ENCODE data around the gene DYSF.
A peak's percentile ranks its signal among the peaks of the same experiment; 100 is the strongest.

The DYSF gene

DNA sequence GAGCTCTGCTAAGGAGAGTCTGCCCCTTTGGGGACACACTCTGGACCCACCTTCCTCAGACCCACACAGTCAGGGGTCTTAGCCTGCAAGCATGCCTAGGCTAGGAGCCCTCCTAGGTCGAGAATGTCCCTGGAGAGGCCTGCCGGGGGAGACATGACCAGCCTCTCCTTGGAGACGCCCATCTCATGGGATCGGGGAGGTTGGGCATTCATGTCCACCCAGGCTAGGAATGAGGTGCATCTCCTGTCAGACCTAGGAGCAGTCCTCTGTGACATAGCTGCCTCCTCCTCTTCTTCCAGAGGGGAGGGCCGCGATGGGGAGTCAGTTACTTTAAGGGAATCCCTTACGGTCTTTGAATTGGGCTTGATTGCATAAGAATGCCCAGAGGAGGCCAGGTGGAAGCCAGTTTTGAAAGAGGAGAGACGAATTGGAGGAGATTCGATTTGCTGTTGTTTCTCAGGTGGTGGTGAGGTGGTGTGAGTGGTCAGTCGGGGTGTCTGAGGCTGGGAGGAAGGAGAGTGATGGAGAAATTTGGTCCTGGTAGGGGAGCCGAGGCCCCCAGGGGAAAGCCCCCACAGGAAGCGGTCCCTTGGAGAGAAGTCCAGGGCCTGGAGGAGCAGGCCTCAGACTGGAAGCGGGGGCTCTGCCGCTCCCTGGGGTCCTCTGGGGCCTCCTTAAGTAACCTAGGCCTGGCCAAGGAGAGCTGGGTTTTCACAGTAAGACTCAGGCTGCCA, 241.3 kb downstream of the DYSF start:
- Histone ChIP-seq H3K79me1 (ENCODE audit: low read depth, low read length) (no peaks in the 10 kb centered on the region), H3K18ac (ENCODE audit: low read length) (peak overlapping the region; percentile 11), H3K4me2 (ENCODE audit: insufficient read depth, low read length, poor library complexity, severe bottlenecking) (no peak overlapping the region), H3K27me3 (ENCODE audit: control insufficient read depth in 3 of 3, insufficient read depth in 3 of 3, low read depth in 1 of 3, low read length in 3 of 3) (peaks cover 0 to 3% (median 0%) of the 10 kb centered on the region in 3 experiments), H3K23ac (ENCODE audit: low read depth, low read length, poor library complexity) (peak overlapping the region; percentile 14), H3K27ac (replicated peaks; ENCODE audit: low read length) (no peak overlapping the region), H3K14ac (ENCODE audit: low read length) (no peak overlapping the region), H4K91ac (ENCODE audit: low read depth, low read length, poor library complexity) (no peak overlapping the region), H3K9me3 (replicated peaks in 1 of 2; ENCODE audit: control insufficient read depth in 2 of 2, insufficient read depth in 1 of 2, low read depth in 1 of 2, low read length in 2 of 2) (peaks cover 0 to 3% of the 10 kb centered on the region in 2 donors), H3K4ac (ENCODE audit: low read length) (no peak overlapping the region), H3K4me3 (ENCODE audit: low read length in 2 of 2) (no peak overlapping the region), H3K9ac (ENCODE audit: low read depth, low read length, poor library complexity) (no peak overlapping the region), H2AFZ (ENCODE audit: low read length) (no peak overlapping the region), H2AK5ac (ENCODE audit: low read depth, low read length) (peak overlapping the region; percentile 81), H3K4me1 (ENCODE audit: control insufficient read depth in 2 of 2, insufficient read depth in 1 of 2, low read depth in 1 of 2, low read length in 2 of 2) (peaks cover 0 to 16% of the 10 kb centered on the region in 2 donors), H2BK120ac (ENCODE audit: low read depth, low read length) (no peak overlapping the region), H3K36me3 (replicated peaks in 1 of 2; ENCODE audit: control insufficient read depth in 2 of 2, insufficient read depth in 2 of 2, low read length in 2 of 2) (no peaks in the 10 kb centered on the region), H2BK12ac (ENCODE audit: low read length) (no peak overlapping the region), H4K8ac (ENCODE audit: low read depth, low read length) (no peak overlapping the region), H2BK15ac (ENCODE audit: low read length) (peak overlapping the region; percentile 10), H2BK5ac (ENCODE audit: low read length) (peak overlapping the region; percentile 10)
- DNase-seq (ENCODE audit: low spot score): no peak
- WGBS, 2 donors (ENCODE audit: extremely low coverage in 2 of 2, insufficient read length in 2 of 2, insufficient replicate concordance in 1 of 2): no CpG with 5 or more reads among the region's 14 CpGs

DNA sequence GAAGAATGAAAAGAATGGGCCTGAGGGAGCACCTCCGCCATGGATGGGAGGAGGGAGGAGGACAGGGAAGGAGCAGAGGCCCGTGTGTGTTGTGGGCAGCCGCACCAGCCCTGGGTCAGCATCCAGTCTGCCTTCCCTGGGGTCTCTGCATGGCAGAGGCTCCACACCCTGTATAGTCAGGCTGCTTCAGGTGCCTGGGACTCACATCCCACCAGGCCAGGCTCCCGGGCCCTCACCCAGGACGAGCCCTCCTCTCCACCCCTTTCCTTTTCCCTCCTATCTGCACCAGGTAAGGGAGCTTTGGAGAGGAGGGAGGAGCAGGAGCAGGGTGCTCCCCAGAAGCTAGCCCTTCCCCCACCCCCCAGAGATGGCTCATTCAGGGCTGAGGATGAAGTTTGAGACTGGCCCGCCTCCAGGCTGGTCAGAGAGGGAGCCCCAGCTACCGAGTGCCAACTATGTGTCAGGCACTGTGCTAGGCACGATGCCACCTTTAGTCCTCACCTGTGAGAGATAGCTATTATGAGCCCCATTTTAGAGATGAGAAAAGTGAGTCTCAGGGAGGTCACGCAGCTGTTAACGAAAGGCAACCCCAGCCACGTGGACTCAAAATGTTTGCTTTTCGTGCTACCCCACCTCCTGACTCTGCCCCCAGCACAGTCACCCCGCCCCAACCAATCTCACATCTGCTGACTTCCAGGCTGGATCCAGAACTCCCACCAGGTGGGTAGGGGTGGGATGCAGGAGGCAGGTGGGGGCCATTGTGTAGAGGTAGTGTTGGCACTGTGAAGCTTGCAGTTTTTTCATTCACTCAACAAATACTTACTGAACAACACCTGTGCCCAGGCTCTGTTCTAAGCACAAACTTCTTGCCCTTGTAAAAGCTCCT, 242.1 kb downstream of the DYSF start:
- Histone ChIP-seq H3K4me3 (ENCODE audit: low read length in 2 of 2) (no peak overlapping the region), H4K8ac (ENCODE audit: low read depth, low read length) (no peak overlapping the region), H2BK15ac (ENCODE audit: low read length) (peak overlapping the region; percentile 10), H3K14ac (ENCODE audit: low read length) (no peak overlapping the region), H3K79me1 (ENCODE audit: low read depth, low read length) (no peaks in the 10 kb centered on the region), H3K27me3 (ENCODE audit: control insufficient read depth in 3 of 3, insufficient read depth in 3 of 3, low read depth in 1 of 3, low read length in 3 of 3) (peaks cover 0 to 3% (median 0%) of the 10 kb centered on the region in 3 experiments), H3K27ac (replicated peaks; ENCODE audit: low read length) (no peak overlapping the region), H3K4me1 (ENCODE audit: control insufficient read depth in 2 of 2, insufficient read depth in 1 of 2, low read depth in 1 of 2, low read length in 2 of 2) (peaks cover 2 to 21% of the 10 kb centered on the region in 2 donors), H2AK5ac (ENCODE audit: low read depth, low read length) (peak overlapping the region; percentile 81), H3K4me2 (ENCODE audit: insufficient read depth, low read length, poor library complexity, severe bottlenecking) (no peak overlapping the region), H2BK12ac (ENCODE audit: low read length) (no peak overlapping the region), H4K91ac (ENCODE audit: low read depth, low read length, poor library complexity) (no peak overlapping the region), H2AFZ (ENCODE audit: low read length) (no peak overlapping the region), H3K23ac (ENCODE audit: low read depth, low read length, poor library complexity) (no peak overlapping the region), H2BK120ac (ENCODE audit: low read depth, low read length) (no peak overlapping the region), H3K4ac (ENCODE audit: low read length) (no peak overlapping the region), H3K36me3 (replicated peaks in 1 of 2; ENCODE audit: control insufficient read depth in 2 of 2, insufficient read depth in 2 of 2, low read length in 2 of 2) (no peaks in the 10 kb centered on the region), H3K9ac (ENCODE audit: low read depth, low read length, poor library complexity) (no peak overlapping the region), H2BK5ac (ENCODE audit: low read length) (no peak overlapping the region), H3K9me3 (replicated peaks in 1 of 2; ENCODE audit: control insufficient read depth in 2 of 2, insufficient read depth in 1 of 2, low read depth in 1 of 2, low read length in 2 of 2) (no peaks in the 10 kb centered on the region), H3K18ac (ENCODE audit: low read length) (peak overlapping the region; percentile 53)
- no CpG with 5 or more reads among the region's 13 CpGs for WGBS, 2 donors (ENCODE audit: extremely low coverage in 2 of 2, insufficient read length in 2 of 2, insufficient replicate concordance in 1 of 2)
- no peak for DNase-seq (ENCODE audit: low spot score)

DNA sequence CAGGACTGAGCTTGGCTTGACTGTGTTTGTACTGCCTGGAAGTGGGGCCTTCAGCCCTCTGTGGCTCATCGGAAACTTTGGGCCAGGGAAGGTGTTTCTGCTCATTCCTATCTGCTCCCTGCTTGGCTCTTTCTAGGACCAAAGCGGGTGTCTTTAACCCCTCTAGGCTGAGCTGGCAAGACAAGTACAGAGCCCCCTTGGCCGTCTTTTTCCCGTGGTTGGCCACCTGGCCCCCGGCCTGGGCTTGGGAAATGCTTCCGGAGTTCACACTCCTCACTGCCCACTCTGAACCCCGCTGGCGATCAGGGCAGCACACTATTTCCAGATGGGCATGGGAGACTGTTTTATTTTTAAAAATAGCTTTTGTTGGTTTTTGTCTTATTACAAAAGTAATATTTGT, 243.0 kb downstream of the DYSF start:
- no peaks in the 10 kb centered on the region for H3K9me3 ChIP-seq (replicated peaks in 1 of 2; ENCODE audit: control insufficient read depth in 2 of 2, insufficient read depth in 1 of 2, low read depth in 1 of 2, low read length in 2 of 2)
- WGBS, 2 donors (ENCODE audit: extremely low coverage in 2 of 2, insufficient read length in 2 of 2, insufficient replicate concordance in 1 of 2): no CpG with 5 or more reads among the region's 8 CpGs
- no peak for DNase-seq (ENCODE audit: low spot score)

More for the DNA sequence above, 243.0 kb downstream of the DYSF start:
- no peak overlapping the region for H2BK120ac ChIP-seq (ENCODE audit: low read depth, low read length)
- no peak overlapping the region for H4K91ac ChIP-seq (ENCODE audit: low read depth, low read length, poor library complexity)
- no peak overlapping the region for H3K4me3 ChIP-seq (ENCODE audit: low read length in 2 of 2)
- H4K8ac ChIP-seq (ENCODE audit: low read depth, low read length): no peak overlapping the region
- H3K27me3 ChIP-seq (ENCODE audit: control insufficient read depth in 3 of 3, insufficient read depth in 3 of 3, low read depth in 1 of 3, low read length in 3 of 3): peaks cover 0 to 3% (median 0%) of the 10 kb centered on the region in 3 experiments
- H2BK15ac ChIP-seq (ENCODE audit: low read length): no peak overlapping the region
- H3K23ac ChIP-seq (ENCODE audit: low read depth, low read length, poor library complexity): no peak overlapping the region
- H2AFZ ChIP-seq (ENCODE audit: low read length): no peak overlapping the region
- H2BK12ac ChIP-seq (ENCODE audit: low read length): no peak overlapping the region
- H3K18ac ChIP-seq (ENCODE audit: low read length): no peak overlapping the region
- no peak overlapping the region for H3K27ac ChIP-seq (replicated peaks; ENCODE audit: low read length)
- no peak overlapping the region for H2BK5ac ChIP-seq (ENCODE audit: low read length)
- H3K9ac ChIP-seq (ENCODE audit: low read depth, low read length, poor library complexity): no peak overlapping the region
- H3K36me3 ChIP-seq (replicated peaks in 1 of 2; ENCODE audit: control insufficient read depth in 2 of 2, insufficient read depth in 2 of 2, low read length in 2 of 2): no peaks in the 10 kb centered on the region
- H3K14ac ChIP-seq (ENCODE audit: low read length): peak overlapping the region; percentile 71
- no peak overlapping the region for H2AK5ac ChIP-seq (ENCODE audit: low read depth, low read length)
- peaks cover 10 to 24% of the 10 kb centered on the region in 2 donors for H3K4me1 ChIP-seq (ENCODE audit: control insufficient read depth in 2 of 2, insufficient read depth in 1 of 2, low read depth in 1 of 2, low read length in 2 of 2)
- no peak overlapping the region for H3K4ac ChIP-seq (ENCODE audit: low read length)
- no peaks in the 10 kb centered on the region for H3K79me1 ChIP-seq (ENCODE audit: low read depth, low read length)
- H3K4me2 ChIP-seq (ENCODE audit: insufficient read depth, low read length, poor library complexity, severe bottlenecking): no peak overlapping the region
